Ascending aorta (tissue), 2 donors: ENCODE measurements around the gene GRM1. TPM values are rescaled to one million over a fixed set of nuclear protein-coding genes. Genes with fewer than 3 reads are reported as not detected.

ENCODE experiments used
- DNase-seq, 2 donors: peaks; one replicate each; pipeline ENCODE4 v3.0.0-alpha.2; 2019; ENCODE audit warnings: low spot score in 2 of 2
- H3K27ac ChIP-seq, 2 donors: fragments of 200-600 bp; sonication (generic); one replicate each; pipeline ENCODE4 v1.5.1; 2016 to 2017; ENCODE audit warnings: mild to moderate bottlenecking in 1 of 2
- H3K27me3 ChIP-seq: fragments of 200-600 bp; sonication (generic); one replicate; pipeline ENCODE4 v1.5.1; 2017
- H3K36me3 ChIP-seq, 2 donors: fragments of 200-600 bp; sonication (generic); one replicate each; pipeline ENCODE4 v1.5.1; 2016
- H3K4me1 ChIP-seq, 2 donors: fragments of 200-600 bp; sonication (generic); one replicate each; pipeline ENCODE4 v1.5.1; 2016 to 2017; ENCODE audit warnings: mild to moderate bottlenecking in 1 of 2
- H3K4me3 ChIP-seq, 2 donors: fragments of 200-600 bp; sonication (generic); one replicate each; pipeline ENCODE4 v1.5.1; 2016 to 2017; ENCODE audit warnings: mild to moderate bottlenecking in 1 of 2
- H3K9me3 ChIP-seq, 2 donors: fragments of 200-600 bp; sonication (generic); one replicate each; pipeline ENCODE4 v1.5.1; 2016
- CTCF ChIP-seq, 3 experiments: fragments of 200-600 bp in 2 of 3; fragments of 450-650 bp in 1 of 3; sonication (generic) in 2 of 3; IDR thresholded peaks; one replicate each; pipeline ENCODE4 v1.5.1; 2016 to 2019; ENCODE audit warnings: antibody characterized with exemption in 3 of 3, mild to moderate bottlenecking in 1 of 3, moderate library complexity in 1 of 3
- intact Hi-C: fragments of 100-400 bp; cut with DNase I; formaldehyde crosslinking; loops from one replicate; pipeline ENCODE4 v1.15.1; 2023
- total RNA-seq: library from RNA; depleted of rRNA; stranded (reverse); fragments of >200 nt; gene quantifications from one replicate; pipeline ENCODE4 v1.1.0, GENCODE V29; 2016

GRM1 gene
- total RNA-seq, 1 donor from 2014 or later: not detected

- Histone ChIP-seq H3K36me3 (no peaks in the 10 kb centered on the region), H3K4me1 (no peaks in the 10 kb centered on the region), H3K9me3 (no peaks in the 10 kb centered on the region), H3K27ac (no peak overlapping the region), H3K27me3 (no peaks in the 10 kb centered on the region), H3K4me3 (no peak overlapping the region)
- no peak for TF ChIP-seq CTCF (IDR thresholded peaks at IDR 0.05)
- intact Hi-C loops: no loop called here
- DNase-seq: no peak
Observed at GRCh38 chr6:146358431-146359046, 329.7 kb downstream of the GRM1 start.

GRCh38 chr6:146359131-146359530, 330.3 kb downstream of the GRM1 start:
- Histone ChIP-seq H3K27me3 (no peaks in the 10 kb centered on the region), H3K9me3 (no peaks in the 10 kb centered on the region), H3K4me1 (no peaks in the 10 kb centered on the region), H3K4me3 (no peak overlapping the region), H3K36me3 (no peaks in the 10 kb centered on the region), H3K27ac (no peak overlapping the region)
- DNase-seq: no peak
- intact Hi-C loops: no loop called here
- TF ChIP-seq CTCF (IDR thresholded peaks at IDR 0.05): no peak

GRCh38 chr6:146361128-146361924, 332.5 kb downstream of the GRM1 start:
- H3K27me3 ChIP-seq: no peaks in the 10 kb centered on the region
- H3K4me1 ChIP-seq: no peaks in the 10 kb centered on the region
- no peak for TF ChIP-seq CTCF (IDR thresholded peaks at IDR 0.05)
- no peaks in the 10 kb centered on the region for H3K36me3 ChIP-seq
- H3K4me3 ChIP-seq: no peak overlapping the region
- DNase-seq: no peak
- no peak overlapping the region for H3K27ac ChIP-seq
- intact Hi-C loops: no loop called here
- no peaks in the 10 kb centered on the region for H3K9me3 ChIP-seq

GRCh38 chr6:146363838-146364607, 335.2 kb downstream of the GRM1 start:
- no peaks in the 10 kb centered on the region for H3K4me1 ChIP-seq
- H3K36me3 ChIP-seq: no peaks in the 10 kb centered on the region
- H3K9me3 ChIP-seq: no peaks in the 10 kb centered on the region
- no peaks in the 10 kb centered on the region for H3K27me3 ChIP-seq
- no peak overlapping the region for H3K27ac ChIP-seq
- no peak for DNase-seq
- no peak for TF ChIP-seq CTCF (IDR thresholded peaks at IDR 0.05)
- intact Hi-C loops: no loop called here
- H3K4me3 ChIP-seq: no peak overlapping the region

- no peaks in the 10 kb centered on the region for H3K27me3 ChIP-seq
- H3K4me3 ChIP-seq: no peak overlapping the region
- H3K9me3 ChIP-seq: no peaks in the 10 kb centered on the region
- H3K4me1 ChIP-seq: no peaks in the 10 kb centered on the region
- no peaks in the 10 kb centered on the region for H3K36me3 ChIP-seq
- TF ChIP-seq CTCF (IDR thresholded peaks at IDR 0.05): no peak
- no peak for DNase-seq
- intact Hi-C loops: no loop called here
- no peak overlapping the region for H3K27ac ChIP-seq
Observed at GRCh38 chr6:146364816-146365594, 336.1 kb downstream of the GRM1 start.
